ENCODE measurements around the gene NPEPL1.

Gene NPEPL1

GRCh38 chr20:58670659-58671058 is 21.9 kb upstream of the NPEPL1 start:
- Histone ChIP-seq H3K4me3 (ENCODE audit: insufficient read depth in 1 of 2, low read depth in 1 of 2, low read length in 2 of 2) (no peak overlapping the region), H3K4me1 (ENCODE audit: control insufficient read depth, insufficient read depth, low read depth, low read length) (peaks cover 12% of the 10 kb centered on the region), H2AK5ac (ENCODE audit: low read length, severe bottlenecking) (no peak overlapping the region), H2AFZ (ENCODE audit: low read depth, low read length) (no peak overlapping the region), H3K36me3 (ENCODE audit: control insufficient read depth in 1 of 2, insufficient read depth in 2 of 2, low read depth in 1 of 2, low read length in 2 of 2) (peaks cover 30 to 83% of the 10 kb centered on the region in 2 experiments), H3K79me1 (replicated peaks; ENCODE audit: low read length, poor library complexity, severe bottlenecking) (peaks cover 28% of the 10 kb centered on the region), H3K18ac (ENCODE audit: low read depth in 1 of 2, low read length in 2 of 2) (no peak overlapping the region), H4K91ac (ENCODE audit: low read length) (no peak overlapping the region), H4K8ac (ENCODE audit: low read length) (no peak overlapping the region), H3K23ac (ENCODE audit: low read length in 2 of 2) (no peak overlapping the region), H3K27me3 (ENCODE audit: control insufficient read depth in 1 of 2, insufficient read depth in 1 of 2, low read length in 2 of 2) (no peaks in the 10 kb centered on the region), H3K14ac (ENCODE audit: low read length in 2 of 2) (no peak overlapping the region), H3K27ac (ENCODE audit: low read length, poor library complexity, severe bottlenecking) (no peak overlapping the region), H2BK12ac (ENCODE audit: low read length in 2 of 2) (no peak overlapping the region), H2BK5ac (ENCODE audit: low read depth, low read length, poor library complexity, severe bottlenecking) (no peak overlapping the region), H3K9ac (ENCODE audit: low read length) (no peak overlapping the region), H3K4ac (ENCODE audit: low read depth in 1 of 2, low read length in 2 of 2) (no peak overlapping the region), H2BK120ac (ENCODE audit: low read depth, low read length) (no peak overlapping the region), H3K4me2 (ENCODE audit: low read length, poor library complexity, severe bottlenecking) (no peak overlapping the region), H2BK15ac (ENCODE audit: low read depth, poor library complexity, severe bottlenecking) (no peak overlapping the region), H3K9me3 (ENCODE audit: control insufficient read depth, low read length) (no peaks in the 10 kb centered on the region)
- WGBS = 95% methylated on average over 4 of the region's 4 CpGs
- no peak for DNase-seq

GRCh38 chr20:58673119-58673518 is 19.5 kb upstream of the NPEPL1 start:
- Histone ChIP-seq H2AK5ac (ENCODE audit: low read length, severe bottlenecking) (no peak overlapping the region), H4K8ac (ENCODE audit: low read length) (no peak overlapping the region), H3K9me3 (ENCODE audit: control insufficient read depth, low read length) (no peaks in the 10 kb centered on the region), H2BK5ac (ENCODE audit: low read depth, low read length, poor library complexity, severe bottlenecking) (no peak overlapping the region), H3K14ac (ENCODE audit: low read length in 2 of 2) (no peak overlapping the region), H3K18ac (ENCODE audit: low read depth in 1 of 2, low read length in 2 of 2) (no peak overlapping the region), H3K27me3 (ENCODE audit: control insufficient read depth in 1 of 2, insufficient read depth in 1 of 2, low read length in 2 of 2) (no peaks in the 10 kb centered on the region), H3K4me1 (ENCODE audit: control insufficient read depth, insufficient read depth, low read depth, low read length) (peaks cover 6% of the 10 kb centered on the region), H3K27ac (ENCODE audit: low read length, poor library complexity, severe bottlenecking) (no peak overlapping the region), H2BK12ac (ENCODE audit: low read length in 2 of 2) (no peak overlapping the region), H2BK120ac (ENCODE audit: low read depth, low read length) (no peak overlapping the region), H2BK15ac (ENCODE audit: low read depth, poor library complexity, severe bottlenecking) (no peak overlapping the region), H3K23ac (ENCODE audit: low read length in 2 of 2) (no peak overlapping the region), H2AFZ (ENCODE audit: low read depth, low read length) (no peak overlapping the region), H3K4me3 (ENCODE audit: insufficient read depth in 1 of 2, low read depth in 1 of 2, low read length in 2 of 2) (no peak overlapping the region), H3K79me1 (replicated peaks; ENCODE audit: low read length, poor library complexity, severe bottlenecking) (peaks cover 31% of the 10 kb centered on the region), H3K4me2 (ENCODE audit: low read length, poor library complexity, severe bottlenecking) (no peak overlapping the region), H3K9ac (ENCODE audit: low read length) (no peak overlapping the region), H4K91ac (ENCODE audit: low read length) (no peak overlapping the region), H3K36me3 (ENCODE audit: control insufficient read depth in 1 of 2, insufficient read depth in 2 of 2, low read depth in 1 of 2, low read length in 2 of 2) (peaks cover 30 to 89% of the 10 kb centered on the region in 2 experiments), H3K4ac (ENCODE audit: low read depth in 1 of 2, low read length in 2 of 2) (no peak overlapping the region)
- DNase-seq = no peak
- 97% methylated on average over 9 of the region's 9 CpGs for WGBS

- H2AFZ ChIP-seq (ENCODE audit: low read depth, low read length) = no peak overlapping the region
- no peak overlapping the region for H3K18ac ChIP-seq (ENCODE audit: low read depth in 1 of 2, low read length in 2 of 2)
- H2BK12ac ChIP-seq (ENCODE audit: low read length in 2 of 2) = no peak overlapping the region
- H3K4me3 ChIP-seq (ENCODE audit: insufficient read depth in 1 of 2, low read depth in 1 of 2, low read length in 2 of 2) = no peak overlapping the region
- no peak overlapping the region for H2AK5ac ChIP-seq (ENCODE audit: low read length, severe bottlenecking)
- DNase-seq = no peak
- no peak overlapping the region for H3K14ac ChIP-seq (ENCODE audit: low read length in 2 of 2)
- no peak overlapping the region for H2BK120ac ChIP-seq (ENCODE audit: low read depth, low read length)
- no peaks in the 10 kb centered on the region for H3K9me3 ChIP-seq (ENCODE audit: control insufficient read depth, low read length)
- H2BK15ac ChIP-seq (ENCODE audit: low read depth, poor library complexity, severe bottlenecking) = no peak overlapping the region
- H3K4ac ChIP-seq (ENCODE audit: low read depth in 1 of 2, low read length in 2 of 2) = no peak overlapping the region
- no peak overlapping the region for H3K23ac ChIP-seq (ENCODE audit: low read length in 2 of 2)
- no peak overlapping the region for H3K9ac ChIP-seq (ENCODE audit: low read length)
- no peak overlapping the region for H2BK5ac ChIP-seq (ENCODE audit: low read depth, low read length, poor library complexity, severe bottlenecking)
- no peak overlapping the region for H4K8ac ChIP-seq (ENCODE audit: low read length)
- no peak overlapping the region for H3K27ac ChIP-seq (ENCODE audit: low read length, poor library complexity, severe bottlenecking)
- H3K4me1 ChIP-seq (ENCODE audit: control insufficient read depth, insufficient read depth, low read depth, low read length) = peaks cover 3% of the 10 kb centered on the region
- peaks cover 33 to 91% of the 10 kb centered on the region in 2 experiments for H3K36me3 ChIP-seq (ENCODE audit: control insufficient read depth in 1 of 2, insufficient read depth in 2 of 2, low read depth in 1 of 2, low read length in 2 of 2)
- no peaks in the 10 kb centered on the region for H3K27me3 ChIP-seq (ENCODE audit: control insufficient read depth in 1 of 2, insufficient read depth in 1 of 2, low read length in 2 of 2)
- H4K91ac ChIP-seq (ENCODE audit: low read length) = no peak overlapping the region
- WGBS = 95% methylated on average over 18 of the region's 18 CpGs
- H3K79me1 ChIP-seq (replicated peaks; ENCODE audit: low read length, poor library complexity, severe bottlenecking) = peaks cover 33% of the 10 kb centered on the region
- no peak overlapping the region for H3K4me2 ChIP-seq (ENCODE audit: low read length, poor library complexity, severe bottlenecking)
Observed at GRCh38 chr20:58675146-58675584, 17.4 kb upstream of the NPEPL1 start.

GRCh38 chr20:58675641-58676040 is 17.0 kb upstream of the NPEPL1 start:
- Histone ChIP-seq H3K9ac (ENCODE audit: low read length) (no peak overlapping the region), H3K18ac (ENCODE audit: low read depth in 1 of 2, low read length in 2 of 2) (no peak overlapping the region), H3K14ac (ENCODE audit: low read length in 2 of 2) (no peak overlapping the region), H2BK15ac (ENCODE audit: low read depth, poor library complexity, severe bottlenecking) (no peak overlapping the region), H3K4me3 (ENCODE audit: insufficient read depth in 1 of 2, low read depth in 1 of 2, low read length in 2 of 2) (no peak overlapping the region), H4K8ac (ENCODE audit: low read length) (no peak overlapping the region), H2AFZ (ENCODE audit: low read depth, low read length) (no peak overlapping the region), H2AK5ac (ENCODE audit: low read length, severe bottlenecking) (no peak overlapping the region), H3K36me3 (ENCODE audit: control insufficient read depth in 1 of 2, insufficient read depth in 2 of 2, low read depth in 1 of 2, low read length in 2 of 2) (peaks cover 32 to 91% of the 10 kb centered on the region in 2 experiments), H3K27me3 (ENCODE audit: control insufficient read depth in 1 of 2, insufficient read depth in 1 of 2, low read length in 2 of 2) (no peaks in the 10 kb centered on the region), H3K4me1 (ENCODE audit: control insufficient read depth, insufficient read depth, low read depth, low read length) (peaks cover 3% of the 10 kb centered on the region), H3K9me3 (ENCODE audit: control insufficient read depth, low read length) (no peaks in the 10 kb centered on the region), H3K23ac (ENCODE audit: low read length in 2 of 2) (no peak overlapping the region), H2BK5ac (ENCODE audit: low read depth, low read length, poor library complexity, severe bottlenecking) (no peak overlapping the region), H2BK12ac (ENCODE audit: low read length in 2 of 2) (no peak overlapping the region), H3K4ac (ENCODE audit: low read depth in 1 of 2, low read length in 2 of 2) (no peak overlapping the region), H4K91ac (ENCODE audit: low read length) (no peak overlapping the region), H3K79me1 (replicated peaks; ENCODE audit: low read length, poor library complexity, severe bottlenecking) (peaks cover 34% of the 10 kb centered on the region), H3K4me2 (ENCODE audit: low read length, poor library complexity, severe bottlenecking) (no peak overlapping the region), H3K27ac (ENCODE audit: low read length, poor library complexity, severe bottlenecking) (no peak overlapping the region), H2BK120ac (ENCODE audit: low read depth, low read length) (no peak overlapping the region)
- DNase-seq = no peak
- 95% methylated on average over 17 of the region's 17 CpGs for WGBS

Data from mesenchymal stem cell (in vitro differentiated cells and primary cell).